NCI-H1417 (cell line): Measurements from ENCODE around the gene POU6F2.

Source experiments
- DNase-seq, 3 experiments: peaks; one replicate each; lab custom pipeline; 2025; lab: John Stamatoyannopoulos, UW

POU6F2 gene

DNA sequence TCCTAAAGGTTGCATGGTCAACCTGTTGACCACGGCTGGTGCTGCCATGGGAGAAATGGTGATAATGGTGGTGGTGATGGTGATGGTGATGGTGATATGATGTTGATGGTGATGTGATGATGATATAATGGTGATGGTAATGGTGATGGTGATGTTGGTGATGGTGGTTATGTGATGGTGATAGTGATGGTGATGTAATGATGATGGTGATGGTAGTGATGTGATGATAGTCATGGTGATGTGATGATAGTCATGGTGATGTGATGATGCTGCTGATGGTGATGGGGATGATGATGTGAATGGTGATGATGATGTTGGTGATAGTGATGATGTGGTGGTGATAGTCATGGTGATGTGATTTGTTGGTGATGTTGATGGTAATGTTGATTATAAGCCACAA, 23.9 kb downstream of the POU6F2 start:
- DNase-seq = no peak

DNA sequence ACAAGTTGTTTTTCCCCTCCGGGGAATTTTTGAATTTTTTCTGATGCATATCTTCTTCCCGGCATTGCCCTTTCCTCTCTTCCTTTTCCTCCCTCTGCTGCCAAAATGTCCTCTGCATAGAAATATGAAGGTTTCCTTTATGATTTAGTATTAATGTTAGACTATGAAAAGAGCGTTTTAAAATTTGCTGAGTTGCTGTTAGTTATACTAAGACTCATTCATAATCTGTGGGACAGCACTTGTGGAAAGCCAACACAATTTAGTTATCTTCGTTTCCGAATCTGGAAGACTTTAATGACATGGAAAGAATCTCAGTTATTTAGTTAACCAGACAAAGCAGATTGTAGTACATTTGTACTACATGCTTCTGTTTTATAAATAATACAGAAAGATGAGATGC, 25.0 kb downstream of the POU6F2 start:
- no peak for DNase-seq

DNA sequence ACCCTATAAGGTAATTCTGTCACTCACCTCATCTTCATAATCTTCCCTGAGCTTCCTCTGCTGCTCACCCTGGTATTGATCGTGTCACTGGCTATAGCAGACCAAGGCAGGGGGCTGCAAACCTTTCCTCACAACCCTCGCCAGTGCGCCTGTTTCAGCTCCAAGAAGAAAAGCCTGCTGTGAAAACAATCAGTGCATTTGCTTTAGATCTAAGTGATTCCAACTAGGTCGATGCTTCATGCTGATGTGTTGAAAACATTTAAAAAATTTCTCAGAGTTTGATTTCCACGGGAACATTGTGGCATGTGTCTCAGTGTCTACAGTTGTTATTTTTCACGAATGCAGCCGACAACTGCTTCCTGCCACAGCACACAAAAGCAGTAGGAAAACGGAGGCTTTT, 27.3 kb downstream of the POU6F2 start:
- no peak for DNase-seq

DNA sequence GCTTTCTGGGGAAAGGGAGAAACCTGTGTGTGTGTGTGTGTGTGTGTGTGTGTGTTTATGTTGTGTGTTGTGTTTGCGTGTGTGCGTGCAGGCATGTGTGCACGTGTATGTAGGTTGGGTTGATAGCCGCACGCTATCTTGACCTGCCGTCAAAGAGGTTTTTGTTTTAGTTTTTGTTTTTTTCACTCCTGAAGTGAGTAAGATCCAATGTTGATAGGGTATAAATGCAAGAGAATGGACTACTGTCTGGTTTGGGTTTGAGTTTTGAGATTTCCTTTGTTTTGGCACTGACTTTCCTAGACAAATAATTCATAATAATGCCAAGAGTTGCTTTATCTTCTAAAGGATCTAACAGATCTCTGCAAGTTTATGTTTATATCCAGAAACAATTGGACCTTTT, 27.8 kb downstream of the POU6F2 start:
- DNase-seq = no peak

DNA sequence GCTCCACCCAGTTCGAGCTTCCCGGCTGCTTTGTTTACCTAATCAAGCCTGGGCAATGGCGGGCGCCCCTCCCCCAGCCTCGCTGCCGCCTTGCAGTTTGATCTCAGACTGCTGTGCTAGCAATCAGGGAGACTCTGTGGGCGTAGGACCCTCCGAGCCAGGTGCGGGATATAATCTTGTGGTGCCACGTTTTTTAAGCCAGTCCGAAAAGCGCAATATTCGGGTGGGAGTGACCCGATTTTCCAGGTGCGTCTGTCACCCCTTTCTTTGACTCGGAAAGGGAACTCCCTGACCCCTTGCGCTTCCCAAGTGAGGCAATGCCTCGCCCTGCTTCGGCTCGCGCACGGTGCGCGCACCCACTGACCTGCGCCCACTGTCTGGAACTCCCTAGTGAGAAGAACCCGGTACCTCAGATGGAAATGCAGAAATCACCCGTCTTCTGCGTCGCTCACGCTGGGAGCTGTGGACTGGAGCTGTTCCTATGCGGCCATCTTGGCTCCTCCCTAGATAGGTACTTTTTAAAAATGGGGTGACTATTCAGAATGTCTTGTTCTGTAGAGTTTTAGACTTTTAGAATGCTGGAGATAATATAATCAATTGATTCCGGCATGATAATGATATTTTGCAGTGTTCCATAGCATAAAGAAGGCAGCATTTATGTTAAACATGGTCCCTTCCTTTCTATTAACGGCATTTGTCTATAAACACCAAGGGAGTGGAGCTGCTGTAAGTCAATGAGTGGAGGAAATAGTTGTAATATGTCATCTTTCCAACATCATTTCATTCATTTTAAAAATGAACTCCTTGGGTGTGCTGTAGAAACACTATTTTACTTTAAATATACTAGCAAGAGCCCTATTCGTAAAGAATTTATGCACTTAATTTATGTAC, 35.6 kb downstream of the POU6F2 start:
- DNase-seq = peak in 1 of 3 experiments; percentile 83

DNA sequence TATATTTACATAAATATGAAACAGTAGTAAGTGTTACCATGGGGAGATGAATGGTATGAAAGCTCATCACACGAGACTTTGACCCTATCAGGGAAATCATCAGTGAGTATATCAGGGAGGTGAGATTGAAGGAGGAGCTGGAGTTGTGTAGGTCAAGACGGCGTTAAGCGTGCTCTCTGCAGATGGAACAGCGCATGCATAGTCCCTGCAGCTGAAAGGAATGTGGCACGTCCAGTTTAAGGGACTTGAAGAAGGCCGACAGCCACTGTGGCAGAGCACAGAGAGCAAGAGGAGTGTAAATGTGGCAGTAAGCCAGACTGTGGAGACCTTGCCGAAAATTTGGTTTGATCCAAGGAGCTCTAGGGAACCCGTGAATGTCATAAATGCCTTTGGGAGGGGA, 38.9 kb downstream of the POU6F2 start:
- DNase-seq = no peak

- DNase-seq = no peak
These were observed 39.7 kb downstream of the POU6F2 start for GRCh38 chr7:39017369-39017915.

- DNase-seq = no peak
These were observed 45.1 kb downstream of the POU6F2 start for GRCh38 chr7:39022796-39023195.

GRCh38 chr7:39027491-39027890, 49.8 kb downstream of the POU6F2 start:
- no peak for DNase-seq

- peak in 2 of 3 experiments; percentile 33 to 75 for DNase-seq
These were observed 56.3 kb downstream of the POU6F2 start for GRCh38 chr7:39033885-39034624.

DNA sequence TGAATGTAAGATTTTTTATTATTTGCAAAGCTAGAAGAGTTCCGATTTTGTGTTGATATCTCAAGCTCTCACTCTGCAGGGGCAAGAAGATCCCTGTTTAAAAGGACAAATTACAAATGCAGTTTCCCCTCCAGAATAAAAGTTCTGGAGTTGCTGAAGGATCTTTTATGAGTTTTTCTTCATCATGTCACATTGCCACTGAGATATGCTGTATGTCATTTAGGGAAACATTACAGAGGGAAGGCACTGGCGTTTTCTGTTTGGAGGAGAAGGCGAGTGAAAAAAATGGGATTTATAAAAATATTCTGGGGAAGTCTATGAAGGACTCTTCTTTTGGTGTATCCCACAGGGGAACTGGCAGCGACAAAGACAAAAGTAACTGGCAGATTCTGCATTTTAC, 57.4 kb downstream of the POU6F2 start:
- DNase-seq = peak in 1 of 3 experiments; percentile 21

DNA sequence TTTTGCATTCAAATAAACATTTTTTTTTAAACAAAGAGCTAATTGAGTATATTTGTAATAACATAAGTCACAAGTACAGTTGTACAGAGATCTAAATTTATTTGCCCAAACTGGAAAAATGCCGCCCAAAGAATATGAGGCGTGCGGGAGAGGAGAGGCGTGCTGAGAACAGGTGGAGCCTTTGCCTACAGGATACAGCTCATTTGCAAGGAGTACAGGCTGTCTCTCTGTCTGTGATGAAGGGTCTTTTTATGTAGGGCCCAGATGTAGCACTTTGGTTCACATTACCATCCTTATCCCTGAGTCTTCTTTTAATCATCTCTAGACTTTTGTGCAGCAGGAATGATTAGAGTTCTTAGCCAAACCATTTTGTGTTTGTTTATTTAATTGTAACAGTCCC, 58.2 kb downstream of the POU6F2 start:
- peak in 1 of 3 experiments; percentile 8 for DNase-seq

GRCh38 chr7:39042670-39043069, 65.0 kb downstream of the POU6F2 start:
- peak in 2 of 3 experiments; percentile 38 to 55 for DNase-seq

GRCh38 chr7:39043531-39043930, 65.8 kb downstream of the POU6F2 start:
- DNase-seq = peak in 1 of 3 experiments; percentile 48

DNA sequence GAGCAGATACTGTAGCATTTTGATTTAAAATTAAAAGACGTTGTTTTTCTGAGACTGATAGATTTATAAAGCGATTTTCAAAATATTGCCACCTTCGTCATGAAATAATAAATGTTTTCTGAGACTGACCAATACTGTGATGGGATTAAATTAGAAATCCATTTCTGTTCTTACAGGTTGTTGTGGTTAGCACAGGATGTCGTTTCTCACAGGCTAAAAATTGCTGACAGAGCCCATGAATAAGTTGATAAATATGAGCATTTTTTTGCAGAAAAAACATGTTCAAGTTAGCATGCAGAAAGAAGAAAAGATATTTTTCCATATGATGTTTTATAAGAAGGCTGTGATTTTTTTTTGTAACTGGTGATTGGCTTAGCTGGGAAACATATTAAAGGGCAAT, 66.8 kb downstream of the POU6F2 start:
- no peak for DNase-seq

GRCh38 chr7:39045231-39045630, 67.5 kb downstream of the POU6F2 start:
- no peak for DNase-seq

GRCh38 chr7:39051279-39051678, 73.6 kb downstream of the POU6F2 start:
- no peak for DNase-seq

GRCh38 chr7:39051707-39052106, 74.0 kb downstream of the POU6F2 start:
- DNase-seq = peak in 1 of 3 experiments; percentile 38

GRCh38 chr7:39054731-39055130, 77.0 kb downstream of the POU6F2 start:
- peak in 2 of 3 experiments; percentile 24 to 66 for DNase-seq

- DNase-seq = no peak
These were observed 78.4 kb downstream of the POU6F2 start for GRCh38 chr7:39056153-39056552.

DNA sequence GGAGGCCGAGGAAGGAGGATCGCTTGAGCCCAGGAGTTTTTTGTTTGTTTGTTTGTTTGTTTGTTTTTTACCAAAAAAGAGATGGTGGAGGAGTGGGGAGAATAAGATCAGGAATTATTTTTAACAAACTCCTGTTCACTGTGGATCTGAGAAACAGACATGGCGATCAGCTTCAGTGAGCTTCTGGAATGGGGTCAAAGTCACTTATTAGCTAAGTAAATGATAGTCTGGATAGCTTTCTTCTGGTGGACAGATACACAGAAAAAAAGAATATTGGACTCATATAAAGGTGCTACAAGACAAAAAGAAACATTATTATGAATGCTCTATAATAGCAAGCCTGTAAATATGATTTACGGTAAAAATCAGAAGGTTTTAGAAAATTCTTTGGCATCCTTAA, 85.1 kb downstream of the POU6F2 start:
- DNase-seq = no peak

- peak in 2 of 3 experiments; percentile 30 to 52 for DNase-seq
These were observed 91.3 kb downstream of the POU6F2 start for GRCh38 chr7:39069031-39069430.
